ENCODE results near the gene PLCD3. TPM values are rescaled to one million over a fixed set of nuclear protein-coding genes. Genes with fewer than 3 reads are reported as not detected.

PLCD3 gene
- total and polyA plus RNA-seq, 9 of the 15 experiments (the other 6 are each of a cell fraction or from before 2014, with no cell fraction given) = 0.20 to 22.6 (median 7.5) TPM

DNA sequence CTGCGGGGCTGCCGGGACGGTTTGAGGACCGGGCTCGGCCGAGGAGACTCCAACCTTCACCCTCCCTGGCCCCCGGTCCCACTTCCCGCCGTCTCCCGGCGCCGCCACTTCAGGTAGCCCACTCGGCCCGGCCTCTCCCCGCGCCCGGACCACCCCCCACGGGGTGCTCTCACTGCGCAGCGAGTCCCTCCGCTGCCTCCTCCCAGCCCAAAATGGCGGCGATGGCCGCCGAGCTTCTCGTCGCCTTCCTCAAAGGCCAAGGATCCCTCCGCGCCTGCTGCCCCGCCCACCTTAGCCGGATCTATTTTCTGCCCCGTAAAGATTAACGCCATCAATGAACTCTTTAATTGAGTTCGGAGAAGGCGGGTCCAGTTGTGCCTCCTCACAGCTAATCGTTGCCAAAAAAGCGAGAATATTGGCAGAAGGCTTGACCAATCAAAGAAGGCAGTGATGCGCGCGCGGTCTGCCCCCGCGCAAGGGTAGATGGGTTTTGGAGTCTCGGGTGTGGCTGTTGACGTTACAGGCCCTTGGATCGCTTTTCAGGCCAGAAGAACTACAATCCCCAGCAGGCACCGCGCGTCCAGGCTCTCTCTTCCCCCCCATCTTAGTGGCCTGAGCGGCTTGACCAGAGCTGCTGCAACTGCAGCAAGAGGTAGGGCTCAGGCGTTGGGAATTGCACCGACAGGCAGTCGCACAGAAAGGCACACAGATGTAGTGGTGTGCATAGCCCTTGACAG lies 29.1 kb upstream of the PLCD3 start, which contains the start of gene HEXIM2 (continued):
- peak; percentile 79 for TF ChIP-seq SMAD1 (IDR thresholded peaks at IDR 0.05; ENCODE audit: low read depth, low read length, partially characterized antibody)
- TF ChIP-seq KDM1A (IDR thresholded peaks at IDR 0.05) = no peak
- no peak for TF ChIP-seq CEBPB (tag; IDR thresholded peaks at IDR 0.05)
- no peak for TF ChIP-seq CC2D1A (IDR thresholded peaks at IDR 0.05)
- TF ChIP-seq ZNF444 (CRISPR knock-in tag; IDR thresholded peaks at IDR 0.05) = no peak
- TF ChIP-seq, protein P1, sequence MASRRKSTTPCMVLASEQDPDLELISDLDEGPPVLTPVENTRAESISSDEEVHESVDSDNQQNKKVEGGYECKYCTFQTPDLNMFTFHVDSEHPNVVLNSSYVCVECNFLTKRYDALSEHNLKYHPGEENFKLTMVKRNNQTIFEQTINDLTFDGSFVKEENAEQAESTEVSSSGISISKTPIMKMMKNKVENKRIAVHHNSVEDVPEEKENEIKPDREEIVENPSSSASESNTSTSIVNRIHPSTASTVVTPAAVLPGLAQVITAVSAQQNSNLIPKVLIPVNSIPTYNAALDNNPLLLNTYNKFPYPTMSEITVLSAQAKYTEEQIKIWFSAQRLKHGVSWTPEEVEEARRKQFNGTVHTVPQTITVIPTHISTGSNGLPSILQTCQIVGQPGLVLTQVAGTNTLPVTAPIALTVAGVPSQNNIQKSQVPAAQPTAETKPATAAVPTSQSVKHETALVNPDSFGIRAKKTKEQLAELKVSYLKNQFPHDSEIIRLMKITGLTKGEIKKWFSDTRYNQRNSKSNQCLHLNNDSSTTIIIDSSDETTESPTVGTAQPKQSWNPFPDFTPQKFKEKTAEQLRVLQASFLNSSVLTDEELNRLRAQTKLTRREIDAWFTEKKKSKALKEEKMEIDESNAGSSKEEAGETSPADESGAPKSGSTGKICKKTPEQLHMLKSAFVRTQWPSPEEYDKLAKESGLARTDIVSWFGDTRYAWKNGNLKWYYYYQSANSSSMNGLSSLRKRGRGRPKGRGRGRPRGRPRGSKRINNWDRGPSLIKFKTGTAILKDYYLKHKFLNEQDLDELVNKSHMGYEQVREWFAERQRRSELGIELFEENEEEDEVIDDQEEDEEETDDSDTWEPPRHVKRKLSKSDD (conservative IDR thresholded peaks at IDR 0.05; ENCODE audit: low read length) = peak; percentile 94
- TF ChIP-seq ZFP1 (CRISPR knock-in tag; IDR thresholded peaks at IDR 0.05) = no peak
- TF ChIP-seq MXI1 (IDR thresholded peaks at IDR 0.05; ENCODE audit: low read depth, low read length) = no peak
- TF ChIP-seq GABPA (tag; conservative IDR thresholded peaks at IDR 0.05; ENCODE audit: low read depth) = peak; percentile 70
- TF ChIP-seq, protein P2, sequence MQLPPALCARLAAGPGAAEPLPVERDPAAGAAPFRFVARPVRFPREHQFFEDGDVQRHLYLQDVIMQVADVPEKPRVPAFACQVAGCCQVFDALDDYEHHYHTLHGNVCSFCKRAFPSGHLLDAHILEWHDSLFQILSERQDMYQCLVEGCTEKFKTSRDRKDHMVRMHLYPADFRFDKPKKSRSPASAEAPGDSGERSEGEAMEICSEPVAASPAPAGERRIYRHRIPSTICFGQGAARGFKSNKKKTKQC (CRISPR knock-in tag; IDR thresholded peaks at IDR 0.05) = peak; percentile 71; the same call in 1 of the 2 replicates
- TF ChIP-seq, protein P3, sequence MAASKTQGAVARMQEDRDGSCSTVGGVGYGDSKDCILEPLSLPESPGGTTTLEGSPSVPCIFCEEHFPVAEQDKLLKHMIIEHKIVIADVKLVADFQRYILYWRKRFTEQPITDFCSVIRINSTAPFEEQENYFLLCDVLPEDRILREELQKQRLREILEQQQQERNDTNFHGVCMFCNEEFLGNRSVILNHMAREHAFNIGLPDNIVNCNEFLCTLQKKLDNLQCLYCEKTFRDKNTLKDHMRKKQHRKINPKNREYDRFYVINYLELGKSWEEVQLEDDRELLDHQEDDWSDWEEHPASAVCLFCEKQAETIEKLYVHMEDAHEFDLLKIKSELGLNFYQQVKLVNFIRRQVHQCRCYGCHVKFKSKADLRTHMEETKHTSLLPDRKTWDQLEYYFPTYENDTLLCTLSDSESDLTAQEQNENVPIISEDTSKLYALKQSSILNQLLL (CRISPR knock-in tag; IDR thresholded peaks at IDR 0.05; ENCODE audit: borderline replicate concordance) = no peak
- TF ChIP-seq, protein P4, sequence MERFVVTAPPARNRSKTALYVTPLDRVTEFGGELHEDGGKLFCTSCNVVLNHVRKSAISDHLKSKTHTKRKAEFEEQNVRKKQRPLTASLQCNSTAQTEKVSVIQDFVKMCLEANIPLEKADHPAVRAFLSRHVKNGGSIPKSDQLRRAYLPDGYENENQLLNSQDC (CRISPR knock-in tag; IDR thresholded peaks at IDR 0.05) = 0 out of 2 replicates have a peak, but pooled peaks have one; percentile 68
- TF ChIP-seq, protein P5, sequence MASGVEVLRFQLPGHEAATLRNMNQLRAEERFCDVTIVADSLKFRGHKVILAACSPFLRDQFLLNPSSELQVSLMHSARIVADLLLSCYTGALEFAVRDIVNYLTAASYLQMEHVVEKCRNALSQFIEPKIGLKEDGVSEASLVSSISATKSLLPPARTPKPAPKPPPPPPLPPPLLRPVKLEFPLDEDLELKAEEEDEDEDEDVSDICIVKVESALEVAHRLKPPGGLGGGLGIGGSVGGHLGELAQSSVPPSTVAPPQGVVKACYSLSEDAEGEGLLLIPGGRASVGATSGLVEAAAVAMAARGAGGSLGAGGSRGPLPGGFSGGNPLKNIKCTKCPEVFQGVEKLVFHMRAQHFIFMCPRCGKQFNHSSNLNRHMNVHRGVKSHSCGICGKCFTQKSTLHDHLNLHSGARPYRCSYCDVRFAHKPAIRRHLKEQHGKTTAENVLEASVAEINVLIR (CRISPR knock-in tag; IDR thresholded peaks at IDR 0.05) = peak; percentile 61

All from K562 (cell line).